Esophagus squamous epithelium (tissue), 5 donors: ENCODE results near the gene KIF13A. TPM values are rescaled to one million over a fixed set of nuclear protein-coding genes. Genes with fewer than 3 reads are reported as not detected.
"Not testable (repeated sequence)": the region's sequence is repeated elsewhere in the genome, so short reads cannot be mapped to it uniquely, and the experiment has no call there.

Experiments
- DNase-seq: peaks from one replicate; lab custom pipeline; 2025; lab: John Stamatoyannopoulos, UW
- H3K27ac ChIP-seq, 4 donors: fragments of 200-600 bp; sonication (generic); one replicate each; pipeline ENCODE4 v1.5.1; 2016 to 2019; ENCODE audit warnings: mild to moderate bottlenecking in 1 of 4
- H3K27me3 ChIP-seq, 4 donors: fragments of 200-600 bp; sonication (generic); 1 replicate in 3 of 4; 2 replicates in 1 of 4; pipeline versions ENCODE4 v1.5.1 to v1.6.0; 2017 to 2021; ENCODE audit warnings: antibody characterized with exemption in 1 of 4
- H3K36me3 ChIP-seq, 3 donors: fragments of 200-600 bp; sonication (generic); one replicate each; pipeline ENCODE4 v1.5.1; 2016 to 2019
- H3K4me1 ChIP-seq, 3 donors: fragments of 200-600 bp; sonication (generic); one replicate each; pipeline ENCODE4 v1.5.1; 2017 to 2019
- H3K4me3 ChIP-seq, 4 donors: fragments of 200-600 bp; sonication (generic); 1 replicate in 3 of 4; 2 replicates in 1 of 4; pipeline ENCODE4 v1.5.1; 2016 to 2019; ENCODE audit warnings: mild to moderate bottlenecking in 2 of 4, moderate library complexity in 1 of 4
- H3K9me3 ChIP-seq, 3 donors: fragments of 200-600 bp; sonication (generic); one replicate each; pipeline ENCODE4 v1.5.1; 2016 to 2019
- CTCF ChIP-seq, 6 experiments: fragments of 450-650 bp in 4 of 6; fragments of 200-600 bp in 2 of 6; sonication (generic) in 2 of 6; IDR thresholded peaks; one replicate each; pipeline ENCODE4 v1.5.1; 2016 to 2019; ENCODE audit warnings: antibody characterized with exemption in 6 of 6, mild to moderate bottlenecking in 4 of 6, moderate library complexity in 4 of 6
- POLR2A ChIP-seq, 4 donors: fragments of 450-650 bp; IDR thresholded peaks; one replicate each; pipeline ENCODE4 v1.6.1; 2017; ENCODE audit warnings: antibody characterized with exemption in 4 of 4, mild to moderate bottlenecking in 4 of 4, moderate library complexity in 3 of 4
- WGBS, 2 donors: methylation state at CpG; one replicate each; pipeline ENCODE4 v1.1.5; 2018; 5-methylcytosine and 5-hydroxymethylcytosine counted together
- intact Hi-C: fragments of 100-400 bp; cut with DNase I; formaldehyde crosslinking; loops from one replicate; pipeline ENCODE4 v1.15.0; 2022
- total RNA-seq, 4 donors: library from RNA; depleted of rRNA; stranded (reverse); fragments of >200 nt; gene quantifications; one replicate each; pipeline ENCODE4 v1.1.0, GENCODE V29; 2016
- donor health status: DM: yes; HTN: yes; CAD: no.

The KIF13A gene
- total RNA-seq, 4 donors from 2014 or later: 18.7 to 34.5 (median 25.0) TPM

GRCh38 chr6:17894191-17894590 is 93.2 kb downstream of the KIF13A start:
- TF ChIP-seq CTCF (IDR thresholded peaks at IDR 0.05): no peak
- no peak for TF ChIP-seq POLR2A (IDR thresholded peaks at IDR 0.05)
- DNase-seq: no peak
- H3K9me3 ChIP-seq: peaks cover 0 to 23% (median 22%) of the 10 kb centered on the region in 3 donors
- intact Hi-C loops: no loop called here
- H3K27me3 ChIP-seq: no peaks in the 10 kb centered on the region
- H3K4me3 ChIP-seq: no peak overlapping the region
- no peak overlapping the region for H3K27ac ChIP-seq
- H3K36me3 ChIP-seq: peaks cover 0 to 62% (median 0%) of the 10 kb centered on the region in 3 donors
- peaks cover 0 to 6% (median 0%) of the 10 kb centered on the region in 3 donors for H3K4me1 ChIP-seq
- WGBS, 2 donors: 91 to 97% methylated on average over 6 of the region's 6 CpGs

DNA sequence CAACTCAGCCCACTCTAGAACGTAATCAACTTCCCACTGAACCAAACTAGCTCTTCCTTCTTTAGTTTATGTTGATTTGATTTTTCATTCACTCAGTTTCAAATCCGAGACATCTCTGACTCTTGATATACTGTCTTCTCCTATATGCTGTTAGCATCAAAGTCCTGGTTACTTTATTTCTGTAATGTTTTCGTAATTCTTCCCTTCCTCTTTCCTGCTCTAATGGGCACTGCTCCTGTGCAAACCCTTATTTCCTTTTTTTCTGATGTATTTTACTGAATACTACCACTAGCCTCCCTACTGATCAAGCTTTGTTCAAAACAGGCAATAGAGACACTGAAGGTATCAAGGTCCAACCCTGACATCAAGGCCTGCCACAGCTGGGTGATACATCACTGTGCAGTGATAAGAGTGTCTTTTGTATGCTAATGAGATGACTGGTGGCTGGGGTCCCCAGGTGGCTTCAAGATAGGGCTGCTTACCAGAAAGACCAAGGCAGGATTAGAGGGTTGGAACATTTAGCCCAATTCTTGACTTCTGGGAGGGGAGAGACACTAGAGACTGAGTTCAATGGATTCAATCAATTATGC is 95.2 kb downstream of the KIF13A start:
- Histone ChIP-seq H3K4me3 (no peak overlapping the region), H3K4me1 (no peaks in the 10 kb centered on the region), H3K9me3 (peaks cover 0 to 23% (median 22%) of the 10 kb centered on the region in 3 donors), H3K27ac (no peak overlapping the region), H3K36me3 (peaks cover 0 to 54% (median 0%) of the 10 kb centered on the region in 3 donors), H3K27me3 (no peaks in the 10 kb centered on the region)
- WGBS, 2 donors: 72 to 79% methylated on average over 3 of the region's 3 CpGs
- intact Hi-C loops: no loop called here
- DNase-seq: no peak
- TF ChIP-seq POLR2A (IDR thresholded peaks at IDR 0.05) (no peak), CTCF (IDR thresholded peaks at IDR 0.05) (no peak)

- Histone ChIP-seq H3K27me3 (no peaks in the 10 kb centered on the region), H3K4me1 (peaks cover 0 to 10% (median 0%) of the 10 kb centered on the region in 3 donors), H3K4me3 (no peak overlapping the region), H3K9me3 (peaks cover 0 to 15% (median 13%) of the 10 kb centered on the region in 3 donors), H3K27ac (no peak overlapping the region), H3K36me3 (peaks cover 0 to 35% (median 0%) of the 10 kb centered on the region in 3 donors)
- intact Hi-C loops: no loop called here
- TF ChIP-seq POLR2A (IDR thresholded peaks at IDR 0.05) (no peak), CTCF (IDR thresholded peaks at IDR 0.05) (no peak)
- 56 to 70% methylated on average over 1 of the region's 1 CpG for WGBS, 2 donors
- DNase-seq: no peak
Observed at GRCh38 chr6:17890309-17890708, 97.1 kb downstream of the KIF13A start.

- H3K4me3 ChIP-seq, H3K27ac ChIP-seq, intact Hi-C loops, DNase-seq, H3K27me3 ChIP-seq: not testable (repeated sequence)
- peaks cover 0 to 15% (median under 1%) of the 10 kb centered on the region in 3 donors for H3K4me1 ChIP-seq
- H3K9me3 ChIP-seq: peaks cover 0 to 10% (median 8%) of the 10 kb centered on the region in 3 donors
- H3K36me3 ChIP-seq: peaks cover 0 to 30% (median 0%) of the 10 kb centered on the region in 3 donors
- WGBS, 2 donors: 82 to 99% methylated on average over 7 to 9 of the region's 9 CpGs
Observed at GRCh38 chr6:17889777-17890176, 97.7 kb downstream of the KIF13A start.

GRCh38 chr6:17886891-17887290 is 100.5 kb downstream of the KIF13A start:
- peaks cover 0 to 5% (median 0%) of the 10 kb centered on the region in 3 donors for H3K36me3 ChIP-seq
- intact Hi-C loops: no loop called here
- TF ChIP-seq POLR2A (IDR thresholded peaks at IDR 0.05) (no peak), CTCF (IDR thresholded peaks at IDR 0.05) (no peak)
- no peak overlapping the region for H3K27ac ChIP-seq
- 93 to 100% methylated on average over 1 of the region's 1 CpG for WGBS, 2 donors
- peaks cover 0 to 26% (median 3%) of the 10 kb centered on the region in 3 donors for H3K4me1 ChIP-seq
- H3K9me3 ChIP-seq: no peaks in the 10 kb centered on the region
- DNase-seq: no peak
- H3K4me3 ChIP-seq: no peak overlapping the region
- no peaks in the 10 kb centered on the region for H3K27me3 ChIP-seq
